HFFc6 (cell line): ENCODE results near the gene LPAR5. TPM values are rescaled to one million over a fixed set of nuclear protein-coding genes. Genes with fewer than 3 reads are reported as not detected.
A peak's percentile ranks its signal among the peaks of the same experiment; 100 is the strongest.

Experiments used
- DNase-seq: peaks from one replicate; pipeline ENCODE4 v3.0.0-alpha.2; 2018
- H3K27ac Mint-ChIP-seq: 2 replicates; pipeline ENCODE4 v1.8.0; 2020; ENCODE audit warnings: mild to moderate bottlenecking, mixed read lengths
- H3K27me3 Mint-ChIP-seq: 2 replicates; pipeline ENCODE4 v1.8.0; 2021; ENCODE audit warnings: mild to moderate bottlenecking, moderate library complexity, mixed read lengths; ENCODE audit not compliant: insufficient read depth
- H3K36me3 Mint-ChIP-seq: 2 replicates; pipeline ENCODE4 v1.8.0; 2021; ENCODE audit warnings: low read depth, mixed read lengths
- H3K4me1 Mint-ChIP-seq: 2 replicates; pipeline ENCODE4 v1.8.0; 2020; ENCODE audit warnings: low read depth, mixed read lengths
- H3K4me3 Mint-ChIP-seq: 2 replicates; pipeline ENCODE4 v1.8.0; 2020; ENCODE audit warnings: mild to moderate bottlenecking, moderate library complexity, mixed read lengths
- H3K9me3 Mint-ChIP-seq: 2 replicates; pipeline ENCODE4 v1.8.0; 2020; ENCODE audit warnings: mild to moderate bottlenecking, mixed read lengths
- CTCF ChIP-seq: fragments of 200-600 bp; sonication (generic); IDR thresholded peaks from 2 replicates; pipeline ENCODE4 v1.5.0; 2021; ENCODE audit warnings: antibody characterized with exemption, mild to moderate bottlenecking
- total RNA-seq, 6 experiments: library from RNA; stranded (reverse); fragmentation: NEBNext Ultra II Directional; extraction: Animal tissue kit (Norgen Biotek cat#: 25700); gene quantifications; 2 replicates in 1 of 6; 3 replicates in 5 of 6; pipeline ENCODE4 v1.2.3, GENCODE V29; 2021

Gene LPAR5
- total RNA-seq, 6 experiments from 2014 or later = not detected

GRCh38 chr12:6630736-6631135 lies 5.0 kb downstream of the LPAR5 start:
- peaks cover 18% of the 10 kb centered on the region for H3K4me1 Mint-ChIP-seq
- no peak for TF ChIP-seq CTCF
- no peak for DNase-seq
- no peak overlapping the region for H3K4me3 Mint-ChIP-seq
- H3K27ac Mint-ChIP-seq = no peak overlapping the region
- peaks cover 18% of the 10 kb centered on the region for H3K27me3 Mint-ChIP-seq
- no peaks in the 10 kb centered on the region for H3K36me3 Mint-ChIP-seq
- H3K9me3 Mint-ChIP-seq = no peaks in the 10 kb centered on the region

- peak overlapping the region; percentile 1; the same call in 1 of the 2 replicates for H3K4me3 Mint-ChIP-seq
- H3K27ac Mint-ChIP-seq = no peak overlapping the region
- no peak for TF ChIP-seq CTCF
- H3K4me1 Mint-ChIP-seq = peaks cover 18% of the 10 kb centered on the region
- H3K27me3 Mint-ChIP-seq = peaks cover 9% of the 10 kb centered on the region
- H3K9me3 Mint-ChIP-seq = no peaks in the 10 kb centered on the region
- H3K36me3 Mint-ChIP-seq = no peaks in the 10 kb centered on the region
- no peak for DNase-seq
These were observed 8.1 kb downstream of the LPAR5 start for GRCh38 chr12:6627616-6628015.

- H3K27ac Mint-ChIP-seq = no peak overlapping the region
- H3K4me1 Mint-ChIP-seq = peaks cover 11% of the 10 kb centered on the region; the same call in 1 of the 2 replicates
- H3K9me3 Mint-ChIP-seq = no peaks in the 10 kb centered on the region
- H3K27me3 Mint-ChIP-seq = peaks cover 5% of the 10 kb centered on the region
- DNase-seq = no peak
- no peak for TF ChIP-seq CTCF
- H3K36me3 Mint-ChIP-seq = no peaks in the 10 kb centered on the region
- H3K4me3 Mint-ChIP-seq = no peak overlapping the region; the same call in 1 of the 2 replicates
These were observed 9.0 kb downstream of the LPAR5 start for GRCh38 chr12:6626654-6627283.

GRCh38 chr12:6620885-6621274 lies 14.9 kb downstream of the LPAR5 start:
- Mint-ChIP-seq H3K27me3 (peaks cover 5% of the 10 kb centered on the region), H3K9me3 (no peaks in the 10 kb centered on the region), H3K36me3 (no peaks in the 10 kb centered on the region; the same call in 1 of the 2 replicates), H3K27ac (no peak overlapping the region), H3K4me3 (no peak overlapping the region), H3K4me1 (peaks cover 5% of the 10 kb centered on the region; the same call in 1 of the 2 replicates)
- TF ChIP-seq CTCF = no peak
- DNase-seq = no peak

- no peaks in the 10 kb centered on the region for H3K9me3 Mint-ChIP-seq
- no peak overlapping the region for H3K4me3 Mint-ChIP-seq
- H3K27me3 Mint-ChIP-seq = peaks cover 5% of the 10 kb centered on the region
- H3K4me1 Mint-ChIP-seq = peaks cover 5% of the 10 kb centered on the region; the same call in 1 of the 2 replicates
- H3K36me3 Mint-ChIP-seq = no peaks in the 10 kb centered on the region; the same call in 1 of the 2 replicates
- H3K27ac Mint-ChIP-seq = no peak overlapping the region
- peak; percentile 70 for TF ChIP-seq CTCF
- no peak for DNase-seq
These were observed 15.4 kb downstream of the LPAR5 start for GRCh38 chr12:6620137-6620884.
